OCI-LY7 (cell line): ENCODE data around the gene PSMD5.

Source experiments
- EZH2phosphoT487 ChIP-seq: fragments of 200-600 bp; sonication (generic); IDR thresholded peaks from 2 replicates; pipeline ENCODE4 v1.6.1; 2018; ENCODE audit warnings: low read depth, borderline replicate concordance, mild to moderate bottlenecking, mixed run types, antibody characterized with exemption, low read length, moderate library complexity, mixed read lengths
- TF ChIP-seq, protein P1 (sequence below): fragments of 200-600 bp; sonication (generic); conservative IDR thresholded peaks from 2 replicates; pipeline ENCODE4 v1.5.1; 2014; ENCODE audit warnings: mild to moderate bottlenecking, antibody characterized with exemption, low read length, moderate library complexity, mixed read lengths

DNA sequence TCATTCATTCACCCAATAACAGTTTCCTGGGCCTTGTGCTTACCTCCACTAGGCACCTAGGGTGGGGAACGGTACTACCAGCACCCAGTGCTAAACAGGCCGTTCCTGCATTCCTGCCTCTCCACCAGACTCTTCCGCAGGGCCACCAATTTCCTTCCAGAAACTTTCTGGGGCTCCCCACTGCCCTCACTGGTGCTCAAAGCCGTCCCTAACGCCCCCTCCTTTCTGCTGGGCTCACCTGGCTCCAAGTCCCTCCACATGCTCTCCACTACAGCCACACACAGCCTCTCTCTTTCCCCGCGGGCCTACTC lies 32.9 kb upstream of the PSMD5 start:
- TF ChIP-seq EZH2phosphoT487, result no peak
- TF ChIP-seq, protein P1, sequence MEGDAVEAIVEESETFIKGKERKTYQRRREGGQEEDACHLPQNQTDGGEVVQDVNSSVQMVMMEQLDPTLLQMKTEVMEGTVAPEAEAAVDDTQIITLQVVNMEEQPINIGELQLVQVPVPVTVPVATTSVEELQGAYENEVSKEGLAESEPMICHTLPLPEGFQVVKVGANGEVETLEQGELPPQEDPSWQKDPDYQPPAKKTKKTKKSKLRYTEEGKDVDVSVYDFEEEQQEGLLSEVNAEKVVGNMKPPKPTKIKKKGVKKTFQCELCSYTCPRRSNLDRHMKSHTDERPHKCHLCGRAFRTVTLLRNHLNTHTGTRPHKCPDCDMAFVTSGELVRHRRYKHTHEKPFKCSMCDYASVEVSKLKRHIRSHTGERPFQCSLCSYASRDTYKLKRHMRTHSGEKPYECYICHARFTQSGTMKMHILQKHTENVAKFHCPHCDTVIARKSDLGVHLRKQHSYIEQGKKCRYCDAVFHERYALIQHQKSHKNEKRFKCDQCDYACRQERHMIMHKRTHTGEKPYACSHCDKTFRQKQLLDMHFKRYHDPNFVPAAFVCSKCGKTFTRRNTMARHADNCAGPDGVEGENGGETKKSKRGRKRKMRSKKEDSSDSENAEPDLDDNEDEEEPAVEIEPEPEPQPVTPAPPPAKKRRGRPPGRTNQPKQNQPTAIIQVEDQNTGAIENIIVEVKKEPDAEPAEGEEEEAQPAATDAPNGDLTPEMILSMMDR, result no peak
